WTC11 (cell line): ENCODE measurements around the gene DLGAP5. TPM values are rescaled to one million over a fixed set of nuclear protein-coding genes. Genes with fewer than 3 reads are reported as not detected.

Experiments used
- ATAC-seq: fragments of 200-7000 bp; cut with Tn5 transposase; 2 replicates; pipeline ENCODE4 v1.10.0; 2021; ENCODE audit warnings: mild to moderate bottlenecking, moderate library complexity
- CTCF ChIA-PET: fragments of 300-600 bp; sonication (Branson Sonifier 250); formaldehyde crosslinking; loops from one replicate; lab custom pipeline; 2021; ENCODE audit warnings: antibody characterized with exemption; lab: Charles Lee
- POLR2A ChIA-PET: fragments of 350-600 bp; sonication (Branson Sonifier 250); formaldehyde crosslinking; loops from one replicate; lab custom pipeline; 2021; ENCODE audit warnings: antibody characterized with exemption; lab: Charles Lee
- DNase-seq: peaks from one replicate; pipeline ENCODE4 v3.0.0; 2021; ENCODE audit warnings: low spot score
- H3K27ac Mint-ChIP-seq: 2 replicates; pipeline ENCODE4 v1.8.0; 2021; ENCODE audit warnings: mixed read lengths
- H3K27me3 Mint-ChIP-seq: 2 replicates; pipeline ENCODE4 v1.8.0; 2021; ENCODE audit warnings: low read depth, mild to moderate bottlenecking, moderate library complexity, mixed read lengths
- H3K36me3 Mint-ChIP-seq: 2 replicates; pipeline ENCODE4 v1.8.0; 2021; ENCODE audit warnings: mixed read lengths
- H3K4me1 Mint-ChIP-seq: 2 replicates; pipeline ENCODE4 v1.8.0; 2022; ENCODE audit warnings: mixed read lengths
- H3K4me3 Mint-ChIP-seq: 2 replicates; pipeline ENCODE4 v1.8.0; 2021; ENCODE audit warnings: mild to moderate bottlenecking, moderate library complexity, mixed read lengths
- H3K9me3 Mint-ChIP-seq: 2 replicates; pipeline ENCODE4 v1.8.0; 2021; ENCODE audit warnings: mixed read lengths
- AFF4 ChIP-seq: sonication (generic); formaldehyde crosslinking; IDR thresholded peaks from 2 replicates; pipeline ENCODE4 v1.8.1; 2023; ENCODE audit warnings: mild to moderate bottlenecking, missing genetic modification reagents, borderline replicate concordance
- ATF1 ChIP-seq: sonication (generic); formaldehyde crosslinking; IDR thresholded peaks from 2 replicates; pipeline ENCODE4 v1.8.1; 2023; ENCODE audit warnings: mild to moderate bottlenecking, moderate library complexity, missing genetic modification reagents
- CREB1 ChIP-seq: sonication (generic); formaldehyde crosslinking; IDR thresholded peaks from 2 replicates; pipeline ENCODE4 v1.8.0; 2023; ENCODE audit warnings: mild to moderate bottlenecking, missing genetic modification reagents
- E2F1 ChIP-seq: sonication (generic); formaldehyde crosslinking; IDR thresholded peaks from 2 replicates; pipeline ENCODE4 v1.8.0; 2022; ENCODE audit warnings: mild to moderate bottlenecking, missing genetic modification reagents
- FOXP1 ChIP-seq: sonication (generic); formaldehyde crosslinking; IDR thresholded peaks from 2 replicates; pipeline ENCODE4 v1.8.0; 2022; ENCODE audit warnings: missing genetic modification reagents, mild to moderate bottlenecking, moderate library complexity, borderline replicate concordance
- HMGA2 ChIP-seq: fragments of 250-450 bp; sonication (Bioruptor Pico); IDR thresholded peaks from 2 replicates; pipeline ENCODE4 v1.4.0; 2021; ENCODE audit warnings: mild to moderate bottlenecking, moderate library complexity
- HMGXB4 ChIP-seq: sonication (generic); formaldehyde crosslinking; IDR thresholded peaks from 2 replicates; pipeline ENCODE4 v1.8.1; 2023; ENCODE audit warnings: mild to moderate bottlenecking, moderate library complexity, missing genetic modification reagents
- JUN ChIP-seq: sonication (generic); formaldehyde crosslinking; IDR thresholded peaks from 2 replicates; pipeline ENCODE4 v1.8.0; 2023; ENCODE audit warnings: mild to moderate bottlenecking, missing genetic modification reagents
- KAT7 ChIP-seq: sonication (generic); formaldehyde crosslinking; IDR thresholded peaks from 2 replicates; pipeline ENCODE4 v1.8.1; 2023; ENCODE audit warnings: missing genetic modification reagents, mild to moderate bottlenecking, borderline replicate concordance
- MLX ChIP-seq: sonication (generic); formaldehyde crosslinking; IDR thresholded peaks from 2 replicates; pipeline ENCODE4 v1.8.1; 2023; ENCODE audit warnings: mild to moderate bottlenecking, missing genetic modification reagents, moderate library complexity
- NFYB ChIP-seq: sonication (generic); formaldehyde crosslinking; conservative IDR thresholded peaks from 2 replicates; pipeline ENCODE4 v1.8.0; 2022; ENCODE audit warnings: low read depth, missing genetic modification reagents
- NR2C2 ChIP-seq: sonication (generic); formaldehyde crosslinking; IDR thresholded peaks from 2 replicates; pipeline ENCODE4 v1.8.0; 2022; ENCODE audit warnings: mild to moderate bottlenecking, missing genetic modification reagents
- OVOL2 ChIP-seq: fragments of 250-450 bp; sonication (Bioruptor Pico); IDR thresholded peaks from 2 replicates; pipeline ENCODE4 v1.9.0; 2021; ENCODE audit warnings: mild to moderate bottlenecking, borderline replicate concordance
- RELA ChIP-seq: sonication (generic); formaldehyde crosslinking; IDR thresholded peaks from 2 replicates; pipeline ENCODE4 v1.8.1; 2022; ENCODE audit warnings: missing genetic modification reagents, mild to moderate bottlenecking, borderline replicate concordance
- RORB ChIP-seq: fragments of 250-450 bp; sonication (Bioruptor Pico); IDR thresholded peaks from 2 replicates; pipeline ENCODE4 v1.9.0; 2021; ENCODE audit warnings: mild to moderate bottlenecking
- SMAD4 ChIP-seq: sonication (generic); formaldehyde crosslinking; IDR thresholded peaks from 2 replicates; pipeline ENCODE4 v1.8.0; 2022; ENCODE audit warnings: mild to moderate bottlenecking, missing genetic modification reagents
- SP1 ChIP-seq: sonication (generic); formaldehyde crosslinking; conservative IDR thresholded peaks from 2 replicates; pipeline ENCODE4 v1.8.1; 2022; ENCODE audit warnings: missing genetic modification reagents
- TCF7 ChIP-seq: sonication (generic); formaldehyde crosslinking; IDR thresholded peaks from 2 replicates; pipeline ENCODE4 v1.8.0; 2022; ENCODE audit warnings: mild to moderate bottlenecking, low read depth, missing genetic modification reagents, moderate library complexity
- TEAD4 ChIP-seq: sonication (generic); formaldehyde crosslinking; IDR thresholded peaks from 2 replicates; pipeline ENCODE4 v1.8.0; 2022; ENCODE audit warnings: mild to moderate bottlenecking, missing genetic modification reagents
- USF2 ChIP-seq: sonication (generic); formaldehyde crosslinking; IDR thresholded peaks from 2 replicates; pipeline ENCODE4 v1.8.1; 2023; ENCODE audit warnings: mild to moderate bottlenecking, missing genetic modification reagents, moderate library complexity
- ZNF396 ChIP-seq: fragments of 250-450 bp; sonication (Bioruptor Pico); IDR thresholded peaks from 2 replicates; pipeline ENCODE4 v1.8.0; 2021; ENCODE audit warnings: mild to moderate bottlenecking, moderate library complexity, borderline replicate concordance
- ZNF423 ChIP-seq: fragments of 250-450 bp; sonication (Bioruptor Pico); IDR thresholded peaks from 2 replicates; pipeline ENCODE4 v2.1.2; 2022; ENCODE audit warnings: mild to moderate bottlenecking, moderate library complexity
- ZNF671 ChIP-seq: fragments of 250-450 bp; sonication (Bioruptor Pico); IDR thresholded peaks from 2 replicates; pipeline ENCODE4 v1.8.0; 2021; ENCODE audit warnings: mild to moderate bottlenecking
- total RNA-seq: library from RNA; stranded (reverse); gene quantifications from 3 replicates; pipeline ENCODE4 v1.2.3, GENCODE V29; 2021

Gene DLGAP5
- total RNA-seq, 1 experiment from 2014 or later = 141 TPM

- TF ChIP-seq HMGXB4 (CRISPR knock-in tag) = no peak
- no peak for TF ChIP-seq KAT7 (CRISPR knock-in tag)
- no peak for TF ChIP-seq CREB1 (CRISPR knock-in tag)
- no peak for TF ChIP-seq MLX
- TF ChIP-seq USF2 (CRISPR knock-in tag) = no peak
- no peak for TF ChIP-seq AFF4 (CRISPR knock-in tag)
- TF ChIP-seq RELA (CRISPR knock-in tag) = no peak
Measured at GRCh38 chr14:55114720-55115119, 76.7 kb downstream of the DLGAP5 start (continued).

- TF ChIP-seq TCF7 (CRISPR knock-in tag) = no peak
- no peak for TF ChIP-seq ZNF671
- TF ChIP-seq NR2C2 (CRISPR knock-in tag) = no peak
- TF ChIP-seq JUN (CRISPR knock-in tag) = no peak
- no peak for TF ChIP-seq TEAD4 (CRISPR knock-in tag)
- no peak for TF ChIP-seq ZNF396
- TF ChIP-seq HMGA2 = no peak
- no peak for TF ChIP-seq SMAD4 (CRISPR knock-in tag)
- TF ChIP-seq NFYB (CRISPR knock-in tag) = no peak
- no peak for TF ChIP-seq ATF1 (CRISPR knock-in tag)
- TF ChIP-seq SP1 (CRISPR knock-in tag) = no peak
- no peak for TF ChIP-seq OVOL2
- no peak for TF ChIP-seq ZNF423 (CRISPR knock-in tag)
- TF ChIP-seq E2F1 (CRISPR knock-in tag) = no peak
- TF ChIP-seq RORB = no peak
- TF ChIP-seq FOXP1 (CRISPR knock-in tag) = no peak
- ChIA-PET CTCF (interaction anchor here (0.6 to 1.7 kb wide), 9 partner anchors 8 to 60 kb away, joined by 3 to 7 read pairs (median 3); partner anchors contain the start of genes LGALS3 and MAPK1IP1L), POLR2A (no interaction called here)
- no peak overlapping the region for H3K27ac Mint-ChIP-seq
- no peak overlapping the region for H3K4me3 Mint-ChIP-seq
- DNase-seq (no peak), ATAC-seq (peak; percentile 44)
- no peaks in the 10 kb centered on the region for H3K9me3 Mint-ChIP-seq
- H3K36me3 Mint-ChIP-seq = no peaks in the 10 kb centered on the region
- H3K4me1 Mint-ChIP-seq = peaks cover 10% of the 10 kb centered on the region
- peaks cover 2% of the 10 kb centered on the region; the same call in 1 of the 2 replicates for H3K27me3 Mint-ChIP-seq
Measured at GRCh38 chr14:55111122-55111708, 80.2 kb downstream of the DLGAP5 start.
